Coronary artery (tissue), 2 donors: ENCODE results near the gene LDLRAD4.

Experiments
- DNase-seq: peaks from one replicate; pipeline ENCODE4 v3.0.0-alpha.2; 2017; ENCODE audit warnings: low spot score
- H3K27ac ChIP-seq, 2 donors: fragments of 200-600 bp; sonication (generic); one replicate each; pipeline ENCODE4 v1.5.1; 2016 to 2019
- H3K4me3 ChIP-seq: fragments of 200-600 bp; sonication (generic); 2 replicates; pipeline ENCODE4 v1.5.1; 2016; ENCODE audit warnings: mild to moderate bottlenecking, moderate library complexity
- TF ChIP-seq, protein P1 (sequence below): fragments of 200-600 bp; sonication (generic); IDR thresholded peaks from one replicate; pipeline ENCODE4 v1.5.1; 2019; ENCODE audit warnings: antibody characterized with exemption

Gene LDLRAD4

DNA sequence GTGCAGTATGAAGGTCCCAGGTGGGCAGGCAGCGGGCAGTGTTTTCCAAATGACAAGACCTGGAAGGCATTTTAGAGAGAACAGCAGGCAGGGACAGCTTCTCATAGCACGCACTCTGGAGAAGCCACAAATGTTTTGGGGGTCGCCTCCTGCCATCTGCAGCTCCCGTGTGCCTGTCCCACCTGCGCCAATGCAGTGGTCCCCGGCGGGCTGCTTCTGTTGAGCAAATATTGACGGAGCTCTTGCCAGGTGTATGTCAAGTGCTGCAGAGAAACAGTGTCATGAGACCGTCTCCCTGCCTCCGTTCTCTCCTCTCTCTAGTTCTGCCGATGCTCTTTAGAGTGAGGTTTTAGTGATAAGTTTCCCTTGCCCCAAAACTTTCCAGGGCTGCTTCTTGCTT, 174.8 kb downstream of the LDLRAD4 start:
- TF ChIP-seq, protein P1, sequence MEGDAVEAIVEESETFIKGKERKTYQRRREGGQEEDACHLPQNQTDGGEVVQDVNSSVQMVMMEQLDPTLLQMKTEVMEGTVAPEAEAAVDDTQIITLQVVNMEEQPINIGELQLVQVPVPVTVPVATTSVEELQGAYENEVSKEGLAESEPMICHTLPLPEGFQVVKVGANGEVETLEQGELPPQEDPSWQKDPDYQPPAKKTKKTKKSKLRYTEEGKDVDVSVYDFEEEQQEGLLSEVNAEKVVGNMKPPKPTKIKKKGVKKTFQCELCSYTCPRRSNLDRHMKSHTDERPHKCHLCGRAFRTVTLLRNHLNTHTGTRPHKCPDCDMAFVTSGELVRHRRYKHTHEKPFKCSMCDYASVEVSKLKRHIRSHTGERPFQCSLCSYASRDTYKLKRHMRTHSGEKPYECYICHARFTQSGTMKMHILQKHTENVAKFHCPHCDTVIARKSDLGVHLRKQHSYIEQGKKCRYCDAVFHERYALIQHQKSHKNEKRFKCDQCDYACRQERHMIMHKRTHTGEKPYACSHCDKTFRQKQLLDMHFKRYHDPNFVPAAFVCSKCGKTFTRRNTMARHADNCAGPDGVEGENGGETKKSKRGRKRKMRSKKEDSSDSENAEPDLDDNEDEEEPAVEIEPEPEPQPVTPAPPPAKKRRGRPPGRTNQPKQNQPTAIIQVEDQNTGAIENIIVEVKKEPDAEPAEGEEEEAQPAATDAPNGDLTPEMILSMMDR, result no peak
- Histone ChIP-seq H3K27ac (no peak overlapping the region), H3K4me3 (no peak overlapping the region)
- DNase-seq, result no peak

DNA sequence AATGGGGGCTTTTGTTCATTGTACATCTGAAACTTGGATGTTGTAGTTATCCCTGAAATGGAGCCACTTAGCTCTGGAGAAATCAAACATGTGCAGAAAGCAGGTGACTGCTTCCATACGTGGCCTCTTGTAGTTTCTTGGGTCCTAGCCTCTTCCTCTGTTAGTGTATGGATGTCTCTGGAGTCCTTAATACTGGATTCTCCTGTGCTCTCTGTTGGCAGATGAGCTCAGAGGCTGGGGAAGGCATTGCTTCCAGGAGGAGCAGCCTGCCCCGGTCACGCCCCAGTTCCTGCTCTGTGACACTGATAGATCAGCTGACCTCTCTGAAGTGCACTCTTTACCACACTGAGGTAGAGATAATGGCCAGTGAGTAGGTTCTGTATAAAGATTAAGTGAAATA, 176.2 kb downstream of the LDLRAD4 start:
- DNase-seq, result no peak
- H3K27ac ChIP-seq, result no peak overlapping the region

DNA sequence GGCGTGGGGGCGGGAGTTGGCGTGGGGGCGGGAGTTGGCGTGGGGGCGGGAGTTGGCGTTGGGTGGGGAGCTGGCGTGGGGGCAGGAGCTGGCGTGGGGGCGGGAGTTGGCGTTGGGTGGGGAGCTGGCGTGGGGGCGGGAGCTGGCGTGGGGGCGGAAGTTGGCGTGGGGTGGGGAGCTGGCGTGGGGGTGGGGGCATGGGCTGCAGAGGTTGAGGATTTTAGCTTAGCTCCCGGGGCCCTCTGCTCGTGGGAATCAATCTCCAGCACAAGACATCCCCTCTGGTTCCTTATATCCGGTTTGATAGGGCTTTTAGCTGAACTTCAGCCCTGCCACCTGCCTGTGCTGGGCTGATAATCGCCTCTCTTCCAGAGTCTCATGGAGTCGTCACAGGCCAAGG, 177.0 kb downstream of the LDLRAD4 start:
- DNase-seq, result no peak
- Histone ChIP-seq H3K27ac (no peak overlapping the region), H3K4me3 (no peak overlapping the region)
- TF ChIP-seq, protein P1, result no peak

More for the DNA sequence above, 176.2 kb downstream of the LDLRAD4 start:
- TF ChIP-seq, protein P1, result no peak
- no peak overlapping the region for H3K4me3 ChIP-seq

DNA sequence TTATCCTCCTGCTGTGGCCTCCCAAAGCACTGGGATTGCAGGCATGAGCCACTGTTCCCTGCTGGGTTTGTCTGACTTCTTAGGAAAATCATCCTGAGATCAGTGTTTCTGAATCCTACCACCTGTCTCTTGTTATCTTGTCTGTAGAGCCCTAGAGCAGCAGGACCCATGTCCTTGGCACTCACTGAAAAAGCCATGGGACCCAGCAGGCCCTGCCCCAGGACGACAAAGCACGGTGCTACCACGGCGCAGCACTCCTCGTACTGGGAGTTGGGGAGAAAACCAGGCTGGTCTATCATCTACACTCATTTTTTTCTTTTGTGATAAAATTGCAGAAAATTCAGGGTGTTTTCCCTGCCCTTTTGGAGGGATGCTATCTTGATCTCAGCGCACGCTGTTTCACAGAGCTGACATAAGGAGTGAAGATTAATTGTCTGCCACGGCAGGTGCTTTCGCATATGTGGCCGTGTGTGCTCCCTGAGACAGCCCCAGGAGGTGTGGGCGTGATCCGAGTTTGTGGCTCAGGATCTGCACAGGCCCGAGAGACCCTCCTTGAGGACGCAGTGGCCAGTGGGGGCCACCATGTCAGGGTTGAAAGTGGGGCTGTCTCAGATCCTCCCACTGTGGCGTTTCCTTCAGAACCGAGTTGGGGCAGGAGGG, 179.1 kb downstream of the LDLRAD4 start:
- H3K4me3 ChIP-seq, result no peak overlapping the region
- H3K27ac ChIP-seq, result no peak overlapping the region
- TF ChIP-seq, protein P1, result no peak
- DNase-seq, result no peak

DNA sequence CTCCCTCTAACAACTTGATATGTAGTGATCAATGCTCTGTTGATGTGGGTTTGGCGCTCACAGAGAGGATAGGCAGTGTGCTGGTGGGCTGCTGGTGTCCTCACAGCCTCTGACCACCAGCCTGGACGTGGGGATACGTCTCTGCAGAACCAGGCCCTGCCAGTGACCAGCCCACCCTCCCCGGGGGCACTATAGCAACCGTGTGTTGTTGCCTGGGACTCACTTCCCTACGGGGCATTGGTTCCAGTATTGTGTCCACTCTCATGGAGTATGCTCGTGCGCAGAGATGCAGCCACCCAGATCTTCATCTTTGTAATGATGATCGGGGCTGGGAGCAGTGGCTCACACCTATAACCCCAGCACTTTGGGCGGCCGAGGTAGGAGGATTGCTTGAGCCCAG, 180.1 kb downstream of the LDLRAD4 start:
- no peak for DNase-seq
- no peak overlapping the region for H3K4me3 ChIP-seq
- no peak overlapping the region for H3K27ac ChIP-seq
- TF ChIP-seq, protein P1, result no peak

DNA sequence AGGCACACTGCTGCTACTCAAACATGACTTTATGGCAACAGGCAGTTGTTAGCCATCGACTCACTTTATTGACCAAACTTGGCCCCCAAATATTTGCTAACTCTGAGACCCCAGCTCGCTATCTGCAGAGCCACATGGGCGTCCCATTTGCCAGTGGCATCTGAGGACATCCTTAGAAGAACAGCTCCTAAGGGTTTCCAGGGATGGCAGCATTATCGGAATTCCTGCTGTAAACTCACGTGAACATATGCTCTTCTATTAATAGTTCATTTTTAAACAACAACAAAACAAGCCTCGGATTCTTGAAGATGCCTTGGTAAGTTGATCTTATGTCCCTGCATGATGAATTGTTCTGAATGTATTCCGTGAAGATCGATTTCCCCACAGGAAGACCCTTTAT, 181.0 kb downstream of the LDLRAD4 start:
- TF ChIP-seq, protein P1, result no peak
- Histone ChIP-seq H3K4me3 (no peak overlapping the region), H3K27ac (no peak overlapping the region)
- DNase-seq, result no peak

DNA sequence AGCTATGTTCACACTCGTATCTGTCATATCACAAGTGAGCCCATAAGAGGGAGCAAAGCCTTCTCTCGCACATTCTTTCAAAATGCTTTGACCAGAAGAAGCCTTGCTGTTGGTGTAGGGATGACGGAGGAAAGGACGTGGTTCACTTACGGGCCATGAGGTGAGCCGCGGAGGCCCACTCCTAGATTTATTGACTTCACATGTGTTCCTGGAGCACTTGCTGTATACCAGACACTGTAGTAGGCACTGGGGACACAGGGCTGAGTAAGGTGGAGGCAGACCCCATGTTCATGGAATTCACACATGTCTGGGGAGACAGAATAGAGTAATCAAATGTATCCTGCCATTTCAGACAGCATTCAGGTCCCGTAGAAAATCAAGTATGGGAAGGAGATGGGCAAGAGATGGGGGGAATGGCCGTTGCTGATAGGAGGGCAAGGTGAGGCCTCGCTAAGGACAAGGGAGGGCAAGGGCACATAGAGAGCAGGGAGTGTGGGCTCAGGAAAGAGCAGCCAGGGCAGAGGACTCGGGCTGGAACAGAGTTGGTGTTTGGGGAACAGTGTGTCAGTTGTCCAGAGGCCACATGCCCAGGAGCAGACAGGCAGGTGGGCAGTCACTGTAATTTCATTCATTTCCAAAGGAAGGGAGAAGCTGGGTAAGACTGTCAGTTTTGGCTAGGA, 182.2 kb downstream of the LDLRAD4 start:
- no peak for DNase-seq
- TF ChIP-seq, protein P1, result no peak
- no peak overlapping the region for H3K27ac ChIP-seq
- no peak overlapping the region for H3K4me3 ChIP-seq
